Non-pigmented ciliary epithelial cell (primary cell): ENCODE measurements around the gene RPL18A.

Source experiments
- DNase-seq: peaks from one replicate; pipeline ENCODE4 v3.0.0-alpha.2; 2010; ENCODE audit warnings: low read depth

Gene RPL18A

GRCh38 chr19:17910791-17911360 lies 51.2 kb downstream of the RPL18A start:
- no peak for DNase-seq
